GM06990 (cell line): ENCODE measurements around the gene CALY.

ENCODE experiments used
- DNase-seq: peaks from one replicate; pipeline ENCODE4 v3.0.0-alpha.2; 2011; ENCODE audit not compliant: insufficient read length; ENCODE audit errors: extremely low read depth
- H3K27me3 ChIP-seq: replicated peaks from 2 replicates; pipeline ENCODE4 v1.6.0; 2011; ENCODE audit warnings: low read length; ENCODE audit not compliant: control insufficient read depth, insufficient read depth
- H3K36me3 ChIP-seq: 2 replicates; pipeline ENCODE4 v1.5.1; 2011; ENCODE audit warnings: low read length; ENCODE audit not compliant: control insufficient read depth, insufficient read depth
- H3K4me3 ChIP-seq: replicated peaks from 2 replicates; pipeline ENCODE4 v1.5.1; 2011; ENCODE audit warnings: low read depth, mild to moderate bottlenecking, control low read depth, low read length
- TF ChIP-seq, protein P1 (sequence below): IDR thresholded peaks from 2 replicates; pipeline ENCODE4 v1.5.1; 2011; ENCODE audit warnings: low read length, control low read depth, mild to moderate bottlenecking, inconsistent platforms; ENCODE audit not compliant: insufficient read depth, poor library complexity, severe bottlenecking

Gene CALY

DNA sequence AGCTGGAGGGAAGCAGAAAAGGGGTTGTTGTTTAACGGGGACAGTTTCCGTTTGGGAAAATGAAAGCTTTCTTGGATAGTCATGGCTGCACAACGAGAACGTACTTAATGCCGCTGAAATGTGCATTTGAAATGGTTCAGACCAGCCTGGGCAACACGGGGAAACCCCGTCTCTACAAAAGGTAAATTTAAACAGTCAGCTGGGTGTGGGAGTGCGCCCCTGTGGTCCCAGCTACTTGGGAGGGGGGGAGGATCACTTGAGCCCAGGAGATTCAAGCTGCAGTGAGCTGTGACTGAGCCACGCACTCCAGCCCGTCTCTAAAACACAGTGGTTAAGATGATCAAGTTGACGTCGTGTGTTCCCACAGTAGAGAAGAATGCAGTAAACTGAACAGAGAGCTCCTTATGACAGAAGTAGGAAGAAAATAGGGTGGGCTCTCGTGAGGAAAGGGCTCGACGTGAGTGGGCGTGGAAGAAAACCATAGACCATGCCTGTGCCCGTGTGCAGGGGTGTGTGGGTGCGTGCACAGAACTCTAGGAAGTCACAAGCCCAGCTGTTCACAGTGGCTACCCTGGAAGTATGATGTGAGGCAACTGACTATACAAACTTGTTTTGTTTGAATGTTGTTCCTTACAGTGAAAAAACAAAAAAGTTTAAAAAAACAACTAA, 25.2 kb upstream of the CALY start:
- H3K27me3 ChIP-seq = no peaks in the 10 kb centered on the region
- H3K36me3 ChIP-seq = peaks cover 24% of the 10 kb centered on the region
- no peak for DNase-seq
- no peak overlapping the region for H3K4me3 ChIP-seq
- TF ChIP-seq, protein P1, sequence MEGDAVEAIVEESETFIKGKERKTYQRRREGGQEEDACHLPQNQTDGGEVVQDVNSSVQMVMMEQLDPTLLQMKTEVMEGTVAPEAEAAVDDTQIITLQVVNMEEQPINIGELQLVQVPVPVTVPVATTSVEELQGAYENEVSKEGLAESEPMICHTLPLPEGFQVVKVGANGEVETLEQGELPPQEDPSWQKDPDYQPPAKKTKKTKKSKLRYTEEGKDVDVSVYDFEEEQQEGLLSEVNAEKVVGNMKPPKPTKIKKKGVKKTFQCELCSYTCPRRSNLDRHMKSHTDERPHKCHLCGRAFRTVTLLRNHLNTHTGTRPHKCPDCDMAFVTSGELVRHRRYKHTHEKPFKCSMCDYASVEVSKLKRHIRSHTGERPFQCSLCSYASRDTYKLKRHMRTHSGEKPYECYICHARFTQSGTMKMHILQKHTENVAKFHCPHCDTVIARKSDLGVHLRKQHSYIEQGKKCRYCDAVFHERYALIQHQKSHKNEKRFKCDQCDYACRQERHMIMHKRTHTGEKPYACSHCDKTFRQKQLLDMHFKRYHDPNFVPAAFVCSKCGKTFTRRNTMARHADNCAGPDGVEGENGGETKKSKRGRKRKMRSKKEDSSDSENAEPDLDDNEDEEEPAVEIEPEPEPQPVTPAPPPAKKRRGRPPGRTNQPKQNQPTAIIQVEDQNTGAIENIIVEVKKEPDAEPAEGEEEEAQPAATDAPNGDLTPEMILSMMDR = no peak

DNA sequence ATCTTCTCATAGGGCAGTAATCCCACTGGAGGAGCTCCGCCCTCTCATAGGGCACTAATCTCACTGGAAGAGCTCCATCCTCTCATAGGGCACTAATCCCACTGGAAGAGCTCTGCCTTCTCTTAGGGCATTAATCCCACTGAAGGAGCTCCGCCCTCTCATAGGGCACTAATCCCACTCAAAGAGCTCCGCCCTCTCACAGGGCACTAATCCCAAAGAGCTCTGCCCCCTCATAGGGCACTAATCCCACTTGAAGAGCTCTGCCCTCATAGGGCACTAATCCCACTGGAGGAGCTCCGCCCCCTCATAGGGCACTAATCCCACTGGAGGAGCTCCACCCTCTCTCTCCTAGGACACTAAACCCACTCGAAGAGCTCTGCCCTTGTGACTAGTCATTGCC, 24.5 kb upstream of the CALY start:
- H3K4me3 ChIP-seq = no peak overlapping the region
- DNase-seq = no peak
- no peaks in the 10 kb centered on the region for H3K27me3 ChIP-seq
- TF ChIP-seq, protein P1 = no peak
- H3K36me3 ChIP-seq = peaks cover 21% of the 10 kb centered on the region

DNA sequence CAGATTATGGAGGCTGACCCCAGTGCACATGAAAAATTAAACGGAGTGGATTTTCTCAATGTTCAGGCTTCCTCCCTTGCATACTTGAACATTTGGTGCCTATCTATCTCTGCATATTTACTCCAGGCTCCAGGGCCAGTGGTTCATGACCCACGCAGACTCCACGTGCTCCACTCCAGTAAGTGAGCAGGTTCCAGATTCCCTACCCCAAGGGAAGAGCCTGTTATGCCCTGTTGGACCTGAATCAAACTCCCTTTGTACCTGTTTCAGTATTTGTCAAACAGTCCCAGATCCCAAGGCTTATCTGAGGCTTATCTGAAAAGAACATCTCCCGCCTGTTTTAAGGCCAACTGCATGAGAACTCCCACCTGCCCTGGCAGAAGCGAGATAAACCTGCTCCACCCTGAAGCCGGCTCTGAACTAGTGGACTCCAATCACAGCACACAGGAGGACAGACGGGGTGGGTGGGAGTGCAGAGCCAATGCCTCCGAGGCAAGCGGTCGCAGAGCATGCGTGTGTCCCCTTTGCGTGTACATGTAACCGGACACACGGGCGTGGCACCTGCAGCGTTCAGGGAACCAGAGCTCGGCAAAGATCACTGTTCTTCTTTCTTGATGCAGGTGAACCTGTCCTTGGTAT, 23.4 kb upstream of the CALY start:
- Histone ChIP-seq H3K36me3 (peaks cover 12% of the 10 kb centered on the region), H3K27me3 (no peaks in the 10 kb centered on the region), H3K4me3 (no peak overlapping the region)
- DNase-seq = no peak
- TF ChIP-seq, protein P1 = no peak

DNA sequence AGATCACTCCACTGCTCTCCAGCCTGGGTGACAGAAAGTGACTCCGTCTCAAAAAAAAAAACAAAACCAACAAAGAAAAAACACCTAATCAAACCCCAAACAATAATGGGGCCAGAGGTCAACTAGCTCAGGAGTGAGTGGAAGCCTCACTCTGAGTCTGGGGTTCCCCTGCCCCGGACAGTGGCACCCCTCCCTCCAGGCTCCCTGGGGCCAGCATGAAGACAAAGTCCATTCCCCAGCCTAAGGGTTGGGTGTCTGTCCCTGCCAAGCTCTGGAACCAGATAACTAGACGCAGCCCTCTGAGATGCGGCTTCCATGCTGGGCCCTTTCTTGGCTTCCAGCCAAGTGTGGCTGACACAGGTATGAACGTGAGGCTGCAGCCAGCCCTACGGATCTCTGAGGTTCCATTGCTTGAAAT, 22.9 kb upstream of the CALY start:
- Histone ChIP-seq H3K4me3 (no peak overlapping the region), H3K36me3 (peaks cover 8% of the 10 kb centered on the region), H3K27me3 (no peaks in the 10 kb centered on the region)
- TF ChIP-seq, protein P1 = no peak
- no peak for DNase-seq

DNA sequence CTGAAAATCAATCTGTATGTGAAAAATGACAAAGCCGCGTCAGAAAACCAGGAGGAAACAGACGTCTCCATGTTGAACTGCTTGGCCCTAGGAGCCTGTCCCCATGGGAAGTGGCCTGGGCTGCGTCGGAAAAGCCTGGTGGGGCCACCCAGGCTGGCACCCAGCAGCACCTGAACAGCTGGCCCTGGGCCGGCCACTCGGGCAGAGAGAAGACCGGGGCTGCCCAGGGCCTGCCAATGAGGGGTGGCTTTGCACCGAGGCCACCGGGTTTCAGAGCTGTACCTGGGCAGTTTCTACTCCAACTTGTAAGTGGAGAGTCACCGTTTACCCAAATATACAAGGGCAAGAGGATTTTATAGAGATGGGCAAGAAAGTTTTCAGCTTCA, 22.2 kb upstream of the CALY start:
- TF ChIP-seq, protein P1 = no peak
- no peak for DNase-seq
- Histone ChIP-seq H3K27me3 (no peaks in the 10 kb centered on the region), H3K36me3 (peaks cover 8% of the 10 kb centered on the region), H3K4me3 (no peak overlapping the region)
